Keratinocyte (primary cell): ENCODE data around the gene PEAK3. TPM values are rescaled to one million over a fixed set of nuclear protein-coding genes. Genes with fewer than 3 reads are reported as not detected.
A peak's percentile ranks its signal among the peaks of the same experiment; 100 is the strongest.

Source experiments
- DNase-seq: peaks from one replicate; pipeline ENCODE4 v3.0.0-alpha.2; 2011; ENCODE audit warnings: low read depth, missing footprints, low spot score
- FAIRE-seq: peaks from 2 replicates; lab custom pipeline; 2011; peaks lifted over from hg19 to GRCh38; lab: Jason Lieb, UNC
- H2AFZ ChIP-seq: 2 replicates; pipeline ENCODE4 v1.6.0; 2012; ENCODE audit warnings: low read length, control low read depth, inconsistent platforms; ENCODE audit not compliant: control insufficient read depth
- H3K27ac ChIP-seq: 2 replicates; pipeline ENCODE4 v1.5.1; 2011; ENCODE audit warnings: low read length; ENCODE audit not compliant: control insufficient read depth, insufficient read depth
- H3K27me3 ChIP-seq: 3 replicates; pipeline ENCODE4 v1.6.0; 2011; ENCODE audit warnings: low read length; ENCODE audit not compliant: control insufficient read depth, insufficient read depth; ENCODE audit errors: extremely low read depth
- H3K36me3 ChIP-seq, 2 experiments: 2 replicates in 1 of 2; 3 replicates in 1 of 2; pipeline ENCODE4 v1.5.1; 2011; ENCODE audit warnings: low read length in 2 of 2, mild to moderate bottlenecking in 1 of 2; ENCODE audit not compliant: control insufficient read depth in 2 of 2, insufficient read depth in 2 of 2; ENCODE audit errors: extremely low read depth in 1 of 2
- H3K4me1 ChIP-seq: 3 replicates; pipeline ENCODE4 v1.5.1; 2011; ENCODE audit warnings: low read length; ENCODE audit not compliant: control insufficient read depth, insufficient read depth; ENCODE audit errors: extremely low read depth
- H3K4me2 ChIP-seq: 3 replicates; pipeline ENCODE4 v1.6.0; 2011; ENCODE audit warnings: low read depth, low read length; ENCODE audit not compliant: control insufficient read depth, insufficient read depth; ENCODE audit errors: extremely low read depth
- H3K4me3 ChIP-seq, 3 experiments: fragments of 200-600 bp in 1 of 3; sonication (generic) in 1 of 3; 2 replicates in 2 of 3; 3 replicates in 1 of 3; pipeline ENCODE4 v1.5.1; 2011 to 2016; ENCODE audit warnings: low read length in 3 of 3, mild to moderate bottlenecking in 3 of 3, control low read depth in 2 of 3, inconsistent platforms in 1 of 3, low read depth in 1 of 3, mixed read lengths in 1 of 3, mixed run types in 1 of 3, moderate library complexity in 1 of 3; ENCODE audit not compliant: control insufficient read depth in 2 of 3, insufficient read depth in 2 of 3; ENCODE audit errors: extremely low read depth in 1 of 3
- H3K79me2 ChIP-seq: 2 replicates; pipeline ENCODE4 v1.6.0; 2012; ENCODE audit warnings: low read length; ENCODE audit not compliant: control insufficient read depth, insufficient read depth
- H3K9ac ChIP-seq: 3 replicates; pipeline ENCODE4 v1.6.0; 2011; ENCODE audit warnings: low read length; ENCODE audit not compliant: control insufficient read depth, insufficient read depth; ENCODE audit errors: extremely low read depth
- H3K9me1 ChIP-seq: 3 replicates; pipeline ENCODE4 v1.6.0; 2011; ENCODE audit warnings: low read length; ENCODE audit not compliant: control insufficient read depth, insufficient read depth; ENCODE audit errors: extremely low read depth
- H3K9me3 ChIP-seq: 2 replicates; pipeline ENCODE4 v1.5.1; 2012; ENCODE audit warnings: low read depth, low read length; ENCODE audit not compliant: control insufficient read depth
- H4K20me1 ChIP-seq: 3 replicates; pipeline ENCODE4 v1.6.0; 2011; ENCODE audit warnings: low read length; ENCODE audit not compliant: control insufficient read depth, insufficient read depth; ENCODE audit errors: extremely low read depth
- EZH2 ChIP-seq: IDR thresholded peaks from one replicate; pipeline ENCODE4 v1.6.1; 2012; ENCODE audit warnings: inconsistent platforms, mild to moderate bottlenecking, low read length, moderate library complexity
- dilution Hi-C: fragments of 300-500 bp; cut with MboI; formaldehyde crosslinking; loops from one replicate; pipeline ENCODE4 v1.7.0; 2020; ENCODE audit warnings: low sequenced_read_pairs; ENCODE audit not compliant: extremely low pct_ligation_motif_present
- polyA plus RNA-seq, 5 experiments: library from polyadenylated mRNA; depleted of rRNA in 3 of 5; stranded (reverse) in 3 of 5; stranded (forward) in 1 of 5; unstranded in 1 of 5; fragments of >200 nt; gene quantifications; 1 replicate in 1 of 5; 2 replicates in 3 of 5; 3 replicates in 1 of 5; pipeline versions ENCODE4 v1.2.1 to v1.2.3, GENCODE V29; 2011 to 2012; ENCODE audit warnings: missing spikeins in 2 of 5, low read depth in 1 of 5, low replicate concordance in 1 of 5
- TF ChIP-seq, protein P1 (sequence below), 3 experiments: IDR thresholded peaks in 1 of 3; conservative IDR thresholded peaks in 1 of 3; optimal IDR thresholded peaks in 1 of 3; 2 replicates in 2 of 3; 3 replicates in 1 of 3; pipeline versions ENCODE3 to v1.5.1; 2011; ENCODE audit warnings: low read length in 3 of 3, mild to moderate bottlenecking in 3 of 3, moderate library complexity in 2 of 3, control low read depth in 1 of 3, inconsistent platforms in 1 of 3; ENCODE audit not compliant: insufficient read depth in 2 of 3; ENCODE audit errors: extremely low read depth in 1 of 3

PEAK3 gene
- polyA plus RNA-seq, 1 donor (not counting 4 experiments of a cell fraction or from before 2014, with no cell fraction given), result not detected

DNA sequence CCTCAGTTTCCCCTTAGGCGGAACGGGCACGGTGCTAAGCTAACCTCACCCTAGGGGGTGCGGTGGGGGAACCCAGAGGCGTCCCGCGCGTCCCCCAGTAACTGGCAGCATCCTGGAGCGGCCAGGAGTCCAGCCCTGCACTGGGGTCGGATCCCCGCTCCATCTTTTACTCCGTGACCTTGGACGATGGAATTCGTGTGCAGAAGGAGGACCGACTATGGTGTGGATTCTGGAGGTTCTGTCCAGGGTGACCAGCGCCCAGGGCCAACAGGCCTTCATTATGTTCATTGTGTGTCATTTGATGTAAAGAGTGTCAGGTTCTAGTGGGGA lies 47.1 kb upstream of the PEAK3 start:
- Histone ChIP-seq H4K20me1 (peaks cover 3% of the 10 kb centered on the region), H3K9me1 (no peaks in the 10 kb centered on the region), H3K9me3 (no peaks in the 10 kb centered on the region), H3K27me3 (no peaks in the 10 kb centered on the region), H3K4me1 (peaks cover 12% of the 10 kb centered on the region), H3K79me2 (peaks cover 76% of the 10 kb centered on the region), H3K9ac (peak overlapping the region; percentile 92), H3K4me3 (peak overlapping the region; percentile 91 to 93 (median 92)), H3K4me2 (peak overlapping the region; percentile 71), H3K27ac (peak overlapping the region; percentile 86), H2AFZ (peak overlapping the region; percentile 82), H3K36me3 (peaks cover 6 to 14% of the 10 kb centered on the region in 2 experiments)
- FAIRE-seq (no peak), DNase-seq (no peak)
- dilution Hi-C loops, result no loop called here
- TF ChIP-seq, protein P1, sequence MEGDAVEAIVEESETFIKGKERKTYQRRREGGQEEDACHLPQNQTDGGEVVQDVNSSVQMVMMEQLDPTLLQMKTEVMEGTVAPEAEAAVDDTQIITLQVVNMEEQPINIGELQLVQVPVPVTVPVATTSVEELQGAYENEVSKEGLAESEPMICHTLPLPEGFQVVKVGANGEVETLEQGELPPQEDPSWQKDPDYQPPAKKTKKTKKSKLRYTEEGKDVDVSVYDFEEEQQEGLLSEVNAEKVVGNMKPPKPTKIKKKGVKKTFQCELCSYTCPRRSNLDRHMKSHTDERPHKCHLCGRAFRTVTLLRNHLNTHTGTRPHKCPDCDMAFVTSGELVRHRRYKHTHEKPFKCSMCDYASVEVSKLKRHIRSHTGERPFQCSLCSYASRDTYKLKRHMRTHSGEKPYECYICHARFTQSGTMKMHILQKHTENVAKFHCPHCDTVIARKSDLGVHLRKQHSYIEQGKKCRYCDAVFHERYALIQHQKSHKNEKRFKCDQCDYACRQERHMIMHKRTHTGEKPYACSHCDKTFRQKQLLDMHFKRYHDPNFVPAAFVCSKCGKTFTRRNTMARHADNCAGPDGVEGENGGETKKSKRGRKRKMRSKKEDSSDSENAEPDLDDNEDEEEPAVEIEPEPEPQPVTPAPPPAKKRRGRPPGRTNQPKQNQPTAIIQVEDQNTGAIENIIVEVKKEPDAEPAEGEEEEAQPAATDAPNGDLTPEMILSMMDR (optimal IDR thresholded peaks at IDR 0.05 in 1 of 3, IDR thresholded peaks at IDR 0.05 in 1 of 3, conservative IDR thresholded peaks at IDR 0.05 in 1 of 3; ENCODE audit: extremely low read depth in 1 of 3, insufficient read depth in 2 of 3, low read length in 3 of 3), result no peak
- no peak for TF ChIP-seq EZH2

DNA sequence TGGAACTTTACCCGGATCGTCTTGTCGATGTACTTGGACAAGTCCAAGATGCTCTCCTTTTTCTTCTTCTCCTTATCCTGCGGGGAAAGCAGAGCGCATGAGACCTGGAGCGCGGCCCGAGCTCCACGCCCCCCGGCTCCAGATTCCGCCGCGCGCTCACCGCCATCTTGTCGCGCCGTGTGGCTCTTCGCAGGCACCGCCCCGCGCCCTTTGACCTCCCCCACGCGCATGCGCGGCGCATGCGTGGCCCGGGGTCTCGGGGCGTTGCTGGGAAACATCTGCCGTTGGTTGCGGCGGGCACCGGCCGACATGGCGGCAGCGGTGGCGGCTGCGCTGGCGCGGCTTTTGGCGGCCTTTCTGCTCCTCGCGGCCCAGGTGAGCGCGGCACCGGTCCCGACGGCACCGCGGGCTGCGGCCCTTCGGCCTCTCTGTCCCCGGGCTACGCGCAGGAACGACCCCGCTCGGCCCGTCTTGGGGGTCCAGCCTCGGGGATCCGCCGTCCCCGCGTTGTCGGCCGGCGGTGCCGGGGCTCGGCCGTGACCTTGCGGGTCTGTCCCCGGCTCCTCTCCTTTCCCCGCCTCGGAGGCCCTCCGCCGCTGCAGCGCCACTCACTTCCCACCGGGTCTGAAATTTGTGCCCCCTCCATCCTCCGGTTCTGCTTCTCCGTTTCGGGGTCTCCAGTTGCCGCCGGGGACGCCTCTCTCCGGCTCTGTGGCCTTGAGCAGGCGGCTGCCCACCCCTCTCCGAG lies 46.6 kb upstream of the PEAK3 start, which contains the start of the genes LSM7 and SPPL2B:
TSS of gene LSM7 (minus strand) at position 186 of the 748 bp plus-strand sequence. CDS start at position 166, 20 bp downstream.
TSS of gene SPPL2B (plus strand) at position 284 of the 748 bp plus-strand sequence. CDS start at position 310, 26 bp downstream.
- DNase-seq, result peak; percentile 53

More for the DNA sequence above, 46.6 kb upstream of the PEAK3 start, which contains the start of the genes LSM7 and SPPL2B:
- Histone ChIP-seq H3K4me2 (peak within 1 kb of the TSS; percentile 95), H3K79me2 (peaks cover 71% of the 10 kb centered on the region), H3K4me3 (peak within 1 kb of the TSS; percentile 91 to 93 (median 92)), H3K9me3 (no peaks in the 10 kb centered on the region), H3K27ac (peak within 1 kb of the TSS; percentile 86), H3K36me3 (peaks cover 6 to 16% of the 10 kb centered on the region in 2 experiments), H3K9me1 (no peaks in the 10 kb centered on the region), H2AFZ (peak within 1 kb of the TSS; percentile 90), H3K9ac (peak within 1 kb of the TSS; percentile 92), H3K4me1 (peaks cover 12% of the 10 kb centered on the region), H4K20me1 (peaks cover 3% of the 10 kb centered on the region), H3K27me3 (no peaks in the 10 kb centered on the region)
- dilution Hi-C loops, result no loop called here
- FAIRE-seq, result peak; percentile 43
- TF ChIP-seq, protein P1 (optimal IDR thresholded peaks at IDR 0.05 in 1 of 3, IDR thresholded peaks at IDR 0.05 in 1 of 3, conservative IDR thresholded peaks at IDR 0.05 in 1 of 3; ENCODE audit: extremely low read depth in 1 of 3, insufficient read depth in 2 of 3, low read length in 3 of 3), result no peak
- TF ChIP-seq EZH2, result no peak
